GM12873 (cell line): ENCODE measurements around the gene EXOC6B.

Experiments used
- CTCF ChIP-seq: IDR thresholded peaks from 2 replicates; pipeline ENCODE4 v1.5.1; 2012; ENCODE audit warnings: low read depth, mild to moderate bottlenecking, moderate library complexity, low read length, control low read depth; ENCODE audit not compliant: insufficient read depth; ENCODE audit errors: missing control alignments

EXOC6B gene

GRCh38 chr2:72185206-72185605 is 640.6 kb downstream of the EXOC6B start:
- no peak for TF ChIP-seq CTCF

DNA sequence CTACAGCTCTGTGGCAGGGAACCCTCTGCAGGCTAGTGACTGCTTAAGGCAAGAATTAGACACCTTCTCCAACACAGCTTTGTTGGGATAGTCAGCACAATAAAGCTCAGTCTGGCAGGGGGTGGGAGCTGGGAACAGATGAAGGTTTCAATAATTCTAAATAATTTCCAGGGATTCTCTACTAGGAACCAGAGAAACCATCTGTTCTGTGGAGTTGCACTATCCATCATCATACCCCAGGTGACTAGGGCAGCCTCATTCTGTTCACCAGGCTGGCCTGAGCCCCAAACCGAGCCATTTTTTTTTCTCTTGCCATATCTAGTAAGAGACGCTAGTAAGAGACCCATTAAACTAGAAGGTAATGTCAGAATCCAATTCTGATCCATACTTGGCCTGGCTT is 642.4 kb downstream of the EXOC6B start:
- no peak for TF ChIP-seq CTCF

DNA sequence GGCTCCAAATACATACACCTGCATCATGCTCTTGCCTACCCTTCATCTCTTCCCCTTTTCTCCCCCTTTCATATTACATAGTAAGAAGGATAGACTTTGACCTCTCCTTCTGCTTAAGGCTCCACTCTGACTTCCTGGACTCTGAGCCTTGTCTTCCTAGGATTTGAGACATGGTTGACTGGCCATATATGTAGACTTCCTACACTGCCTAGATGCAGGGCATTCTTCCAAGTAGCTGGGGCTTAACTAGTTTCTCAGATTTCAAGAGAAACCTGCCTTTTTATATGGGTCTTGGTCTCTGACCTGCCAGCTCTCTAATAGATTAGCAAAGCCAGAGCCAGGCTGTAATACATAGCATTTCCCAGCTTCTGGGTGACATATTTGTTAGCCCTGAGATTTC is 642.8 kb downstream of the EXOC6B start:
- TF ChIP-seq CTCF: no peak

GRCh38 chr2:72182547-72182946 is 643.3 kb downstream of the EXOC6B start:
- TF ChIP-seq CTCF: no peak

DNA sequence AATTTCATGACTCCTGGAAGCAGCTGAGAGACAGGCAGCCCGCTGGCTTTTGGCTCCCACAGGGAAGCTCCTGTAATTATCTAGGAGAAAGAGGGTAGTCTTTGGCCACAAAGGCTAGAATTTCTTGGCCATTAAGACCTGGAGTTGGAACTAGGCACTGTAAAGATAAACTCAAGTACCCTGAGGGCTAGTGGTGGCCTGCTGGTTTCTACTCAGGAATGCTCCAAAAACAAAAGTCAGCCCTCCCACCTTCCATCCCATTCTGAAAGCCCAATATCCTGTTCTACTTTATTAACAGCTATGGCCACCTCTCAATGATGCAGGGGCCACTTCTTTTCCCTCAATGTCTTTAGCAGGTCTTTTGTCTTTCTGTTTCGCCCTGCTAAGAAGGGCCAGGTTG is 644.2 kb downstream of the EXOC6B start:
- no peak for TF ChIP-seq CTCF

- TF ChIP-seq CTCF: no peak
Measured at GRCh38 chr2:72180351-72180750, 645.5 kb downstream of the EXOC6B start.

DNA sequence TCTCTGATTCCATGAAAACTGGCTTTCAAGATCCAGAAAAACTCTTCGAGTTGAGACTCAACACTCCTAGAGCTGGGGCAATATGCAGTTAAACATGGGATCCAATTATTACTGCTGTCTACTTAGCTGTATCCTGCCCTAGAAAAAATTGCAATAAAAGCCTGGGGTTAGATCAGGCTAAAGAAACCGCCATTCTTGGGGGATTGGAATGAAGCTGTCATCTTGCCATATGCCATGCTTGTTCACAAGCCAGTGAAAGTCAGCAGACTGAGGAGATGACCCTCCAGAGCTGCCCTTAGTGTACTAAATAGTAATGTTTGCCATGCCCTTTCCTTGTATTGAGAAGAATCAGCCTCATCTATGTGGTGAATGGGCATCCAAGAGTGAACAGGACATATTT is 647.3 kb downstream of the EXOC6B start:
- no peak for TF ChIP-seq CTCF
